GM10248 (cell line): ENCODE results near the gene CRYBA4.

Experiments used
- CTCF ChIA-PET: fragments of 300-600 bp; sonication (Branson Sonifier 250); formaldehyde crosslinking; extraction: SDS; loops from one replicate; lab custom pipeline; 2021; ENCODE audit warnings: antibody characterized with exemption; lab: Yijun Ruan, JAX
- POLR2A ChIA-PET: fragments of 350-650 bp; sonication (Branson Sonifier 250); formaldehyde crosslinking; extraction: SDS; loops from one replicate; lab custom pipeline; 2020; ENCODE audit warnings: antibody characterized with exemption; lab: Yijun Ruan, JAX
- DNase-seq: peaks from one replicate; pipeline ENCODE4 v3.0.0; 2012; ENCODE audit errors: extremely low spot score
- CTCF ChIP-seq: IDR thresholded peaks from 2 replicates; pipeline ENCODE4 v1.5.1; 2012; ENCODE audit warnings: mild to moderate bottlenecking, low read depth; ENCODE audit errors: extremely low read depth, missing control alignments, control extremely low read depth

Gene CRYBA4

GRCh38 chr22:26671317-26672059, 49.7 kb downstream of the CRYBA4 start:
- POLR2A ChIA-PET: no interaction called here
- DNase-seq: peak; percentile 51
- no peak for TF ChIP-seq CTCF
- CTCF ChIA-PET: interaction anchor here (1.2 to 1.6 kb wide), 2 partner anchors 11 to 34 kb away, joined by 3 read pairs; no protein-coding TSS in a partner anchor

DNA sequence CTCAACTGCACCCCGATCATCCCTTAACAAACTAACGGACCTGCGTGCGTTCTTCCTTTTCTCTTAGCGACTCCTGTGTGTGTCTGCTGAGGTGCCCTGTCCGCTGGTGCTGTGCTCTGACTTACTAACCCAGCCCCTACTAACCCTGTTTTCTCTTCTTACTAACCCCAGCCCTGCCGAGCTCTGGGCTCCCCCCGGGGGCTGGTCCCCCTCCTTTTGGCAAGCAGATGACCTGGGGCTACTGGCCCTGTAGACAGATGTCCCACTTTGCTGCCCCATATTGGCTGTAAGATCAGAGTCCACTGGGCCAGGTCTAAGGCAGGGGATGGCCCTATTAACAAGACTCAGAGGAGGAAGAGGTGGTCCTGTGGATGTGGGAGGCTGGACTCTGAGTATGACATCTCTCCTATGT, 50.3 kb downstream of the CRYBA4 start:
- CTCF ChIA-PET: interaction anchor here (0.7 to 2.0 kb wide), 6 partner anchors 9 to 33 kb away, joined by 3 to 7 read pairs (median 4); no protein-coding TSS in a partner anchor
- DNase-seq: no peak
- no peak for TF ChIP-seq CTCF
- POLR2A ChIA-PET: no interaction called here

- peak; percentile 65 for TF ChIP-seq CTCF
- ChIA-PET CTCF (interaction anchor here (0.7 to 2.6 kb wide), 14 partner anchors 8 to 1214 kb away, joined by 3 to 15 read pairs (median 3); partner anchors contain the start of gene MIAT), POLR2A (interaction anchor here (0.5 kb wide), 1 partner anchor 193 kb away, joined by 3 read pairs; no protein-coding TSS in a partner anchor)
- peak; percentile 86 for DNase-seq
These were observed 51.1 kb downstream of the CRYBA4 start for GRCh38 chr22:26672590-26673468.

- POLR2A ChIA-PET: interaction anchor here (0.5 kb wide), 1 partner anchor 192 kb away, joined by 3 read pairs; no protein-coding TSS in a partner anchor
- CTCF ChIA-PET: interaction anchor here (0.8 to 2.6 kb wide), 13 partner anchors 9 to 1214 kb away, joined by 3 to 15 read pairs (median 3); partner anchors contain the start of gene MIAT
- no peak for TF ChIP-seq CTCF
- no peak for DNase-seq
These were observed 51.7 kb downstream of the CRYBA4 start for GRCh38 chr22:26673486-26673885.

DNA sequence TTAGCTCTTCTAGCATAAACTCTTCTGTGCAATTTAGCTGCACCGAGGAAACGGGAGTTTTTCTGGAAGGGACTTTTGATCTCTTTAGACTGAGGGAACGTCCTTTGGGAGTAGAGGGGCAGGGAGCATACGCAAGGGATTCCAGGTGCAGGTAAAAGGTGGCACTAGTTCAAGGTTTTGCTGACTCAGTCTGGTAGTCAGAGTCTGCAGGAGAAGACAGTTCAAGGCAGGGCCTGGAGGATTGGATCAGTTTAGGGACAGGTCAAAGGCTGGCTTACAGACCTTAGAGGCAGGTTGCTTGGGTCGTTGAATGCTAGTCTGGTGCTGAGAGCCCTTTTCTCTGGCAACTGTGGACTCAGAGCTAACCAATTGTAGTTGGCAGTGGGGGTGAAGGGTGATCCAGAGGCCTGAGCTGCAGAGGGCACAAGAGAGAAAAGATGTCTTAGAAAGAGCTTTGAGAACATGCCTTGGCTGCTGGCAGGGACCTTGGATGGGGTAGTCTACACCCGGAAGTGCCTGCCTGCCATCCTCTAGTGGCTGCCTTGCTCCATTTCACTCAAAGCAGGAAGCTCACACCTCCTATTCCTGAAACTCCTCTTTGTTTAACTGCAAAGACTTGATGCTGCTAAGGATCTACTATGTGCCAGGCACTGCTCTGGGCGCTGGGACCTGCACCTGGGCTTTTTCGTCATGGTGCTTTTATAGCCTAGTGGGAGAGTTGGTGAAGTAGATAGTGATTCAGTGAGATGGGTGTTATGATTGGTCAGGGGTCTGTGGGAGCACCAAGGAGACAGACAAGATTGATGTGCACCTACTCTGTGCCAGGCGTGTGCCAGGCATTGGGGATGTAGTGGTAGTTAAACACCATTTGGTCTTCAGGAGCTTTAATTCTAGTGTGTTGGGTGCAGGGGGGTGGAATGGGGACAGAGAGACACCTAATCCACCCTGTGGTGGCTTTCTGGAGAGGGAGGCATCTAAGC, 52.7 kb downstream of the CRYBA4 start:
- POLR2A ChIA-PET: no interaction called here
- peak; percentile 35 for DNase-seq
- TF ChIP-seq CTCF: peak; percentile 27
- CTCF ChIA-PET: interaction anchor here (0.6 to 2.6 kb wide), 13 partner anchors 10 to 1213 kb away, joined by 3 to 15 read pairs (median 3); partner anchors contain the start of gene MIAT
